Hematopoietic multipotent progenitor cell treated with erythropoietin and hydrocortisone succinate and interleukin-3 and kit ligand, for 6 days (in vitro differentiated cells): Measurements from ENCODE around the gene ZNF813.
"Not testable (repeated sequence)": the region's sequence is repeated elsewhere in the genome, so short reads cannot be mapped to it uniquely, and the experiment has no call there.

ENCODE experiments used
- DNase-seq: peaks from one replicate; pipeline ENCODE4 v3.0.0-alpha.2; 2015

The ZNF813 gene

DNA sequence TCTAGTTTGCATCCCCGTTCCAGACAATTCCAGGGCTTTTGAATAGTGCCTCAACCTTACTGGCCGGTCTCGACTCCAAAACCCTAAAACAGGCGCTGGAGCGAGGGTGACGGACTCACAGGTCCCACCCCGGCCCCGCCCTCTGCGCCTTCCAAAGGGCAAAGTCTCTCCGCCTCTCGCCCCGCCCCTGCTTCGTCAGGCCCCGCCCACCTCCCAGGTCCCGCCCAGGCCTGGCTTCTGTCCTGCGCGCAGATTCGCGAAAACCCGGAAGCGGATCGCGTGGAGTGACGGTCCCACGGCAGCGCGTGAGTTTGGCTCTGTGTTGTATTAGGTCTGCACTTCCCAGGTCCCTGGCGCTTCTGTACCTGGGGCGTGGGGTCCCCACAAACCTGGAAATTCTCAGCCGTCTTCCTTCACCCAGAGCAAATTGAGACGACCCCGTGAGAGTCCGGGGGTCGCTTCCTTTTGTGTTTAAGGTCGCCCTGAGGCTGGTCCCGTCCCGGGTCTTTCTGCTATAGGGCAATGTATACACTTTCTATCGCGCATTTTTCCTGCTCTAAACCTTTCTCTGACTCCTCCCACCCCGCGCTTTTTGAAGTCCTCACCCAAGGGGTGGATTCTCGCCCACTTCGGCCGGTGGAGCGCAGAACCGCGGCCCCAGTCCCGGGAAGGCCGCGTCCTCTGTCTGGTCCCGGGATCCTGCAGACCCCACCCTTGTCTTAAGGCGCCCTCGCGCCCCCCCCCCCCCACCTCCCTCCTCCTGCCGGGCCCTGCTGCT, at the start of gene ZNF813:
ZNF813 (plus strand) TSS at position 249 of the 778 bp plus-strand sequence. CDS start 16,090 bp downstream, outside the sequence.
- DNase-seq = peak; percentile 95

DNA sequence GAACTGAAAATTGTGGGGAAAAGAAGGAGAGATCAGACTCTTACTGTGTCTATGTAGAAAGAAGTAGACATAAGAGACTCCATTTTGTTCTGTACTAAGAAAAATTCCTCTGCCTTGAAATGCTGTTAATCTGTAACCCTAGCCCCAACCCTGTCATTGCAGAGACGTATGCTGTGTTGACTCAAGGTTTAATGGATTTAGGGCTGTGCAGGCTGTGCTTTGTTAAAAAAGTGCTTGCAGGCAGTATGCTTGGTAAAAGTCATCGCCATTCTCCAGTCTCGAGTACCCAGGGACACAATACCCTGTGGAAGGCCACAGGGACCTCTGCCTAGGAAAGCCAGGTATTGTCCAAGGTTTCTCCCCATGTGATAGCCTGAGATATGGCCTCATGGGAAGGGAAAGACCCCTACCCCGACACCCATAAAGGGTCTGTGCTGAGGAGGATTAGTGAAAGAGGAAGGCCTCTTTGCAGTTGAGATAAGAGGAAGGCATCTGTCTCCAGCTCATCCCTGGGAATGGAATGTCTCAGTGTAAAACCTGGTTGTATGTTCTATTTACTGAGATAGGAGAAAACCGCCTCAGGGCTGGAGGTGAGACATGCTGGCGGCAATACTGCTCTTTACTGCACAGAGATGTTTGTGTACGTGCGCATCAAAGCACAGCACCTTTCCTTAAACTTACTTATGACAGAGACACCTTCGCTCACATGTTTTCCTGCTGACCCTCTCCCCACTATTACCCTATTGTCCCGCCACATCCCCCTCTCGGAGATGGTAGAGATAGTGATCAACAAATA, 46.8 kb upstream of the ZNF813 start:
- not testable (repeated sequence) for DNase-seq

DNA sequence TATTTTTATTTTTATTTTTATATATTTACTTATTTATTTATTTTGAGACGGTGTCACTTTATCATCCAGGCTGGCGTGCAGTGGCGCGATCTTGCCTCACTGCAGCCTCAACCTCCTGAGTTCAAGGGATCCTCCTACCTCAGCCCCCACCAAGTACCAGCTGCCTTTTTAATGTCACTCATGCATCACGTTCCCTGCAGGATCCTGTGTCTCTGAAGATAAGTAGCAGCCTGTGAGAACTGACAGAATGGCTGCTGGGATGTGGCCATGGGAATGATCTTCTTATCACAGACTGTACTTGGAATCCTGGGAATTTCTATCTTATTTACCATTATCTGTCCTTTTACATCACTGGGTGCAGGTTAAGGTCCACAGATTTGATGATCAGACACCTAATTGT, 45.0 kb upstream of the ZNF813 start:
- DNase-seq = no peak

DNA sequence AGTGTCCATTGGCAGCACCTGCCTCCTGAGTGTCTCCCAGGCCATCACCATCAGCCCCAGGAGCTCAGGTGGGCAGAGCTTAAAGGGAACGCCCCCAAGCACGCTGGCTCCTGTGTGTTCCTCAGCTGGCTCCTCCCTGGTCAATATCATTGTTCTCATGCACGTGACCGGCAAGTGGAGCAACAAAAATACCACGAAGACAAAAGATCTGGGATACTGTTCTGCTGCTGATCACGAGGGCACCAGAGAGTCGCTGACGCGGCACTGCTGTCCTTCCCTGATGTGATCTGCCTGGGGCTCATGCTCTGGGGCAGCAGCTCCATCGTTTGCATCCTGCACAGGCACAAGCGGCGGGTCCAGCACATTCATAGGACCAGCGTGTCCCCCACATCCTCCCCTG, 44.5 kb upstream of the ZNF813 start:
- DNase-seq = not testable (repeated sequence)

DNA sequence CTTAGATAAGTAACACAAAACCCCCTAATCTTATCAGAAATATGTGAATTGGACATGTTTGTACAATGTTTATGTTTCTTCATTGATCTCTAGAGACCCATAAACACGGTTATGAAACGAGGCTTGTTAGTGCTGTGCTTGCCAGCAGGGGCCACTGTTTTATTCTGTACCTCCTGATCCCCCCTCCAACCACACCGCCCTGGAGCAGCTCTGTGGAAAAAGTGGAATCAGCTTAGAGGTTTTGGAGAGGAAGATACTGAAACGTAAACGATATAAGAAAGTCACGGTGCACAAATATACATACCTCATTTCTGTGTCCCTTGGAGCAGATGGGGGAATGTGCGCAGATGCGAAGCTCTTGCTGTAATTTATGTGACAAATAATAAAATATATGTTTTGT, 43.9 kb upstream of the ZNF813 start:
- not testable (repeated sequence) for DNase-seq

DNA sequence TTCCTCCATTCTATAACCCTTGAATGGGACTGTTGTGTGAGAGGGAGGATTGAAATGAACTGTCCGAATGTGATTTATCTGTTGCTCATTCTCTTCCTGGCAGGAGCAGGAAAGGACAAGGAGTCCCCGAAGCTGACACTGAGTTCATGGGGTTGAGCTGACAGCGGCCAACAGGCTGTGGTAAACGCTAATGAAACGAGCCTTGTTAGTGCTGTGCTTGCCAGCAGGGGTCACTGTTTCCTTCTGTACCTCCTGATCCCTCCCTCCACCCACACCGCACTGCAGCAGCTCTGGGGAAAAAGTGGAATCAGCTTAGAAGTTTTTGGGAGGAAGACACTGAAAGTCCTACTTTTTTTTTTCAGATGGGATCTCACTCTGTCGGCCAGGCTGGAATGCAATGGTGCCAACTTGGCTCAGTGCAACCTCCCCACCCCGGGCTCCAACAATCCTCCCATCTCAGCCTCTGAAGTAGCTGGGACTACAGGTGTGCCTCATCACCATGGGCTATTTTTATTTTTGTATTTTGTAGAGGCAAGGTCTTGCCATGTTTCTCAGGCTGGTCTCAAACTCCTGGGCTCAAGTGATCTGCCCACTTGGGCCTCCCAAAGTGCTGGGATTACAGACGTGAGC, 42.5 kb upstream of the ZNF813 start:
- DNase-seq = peak; percentile 86

DNA sequence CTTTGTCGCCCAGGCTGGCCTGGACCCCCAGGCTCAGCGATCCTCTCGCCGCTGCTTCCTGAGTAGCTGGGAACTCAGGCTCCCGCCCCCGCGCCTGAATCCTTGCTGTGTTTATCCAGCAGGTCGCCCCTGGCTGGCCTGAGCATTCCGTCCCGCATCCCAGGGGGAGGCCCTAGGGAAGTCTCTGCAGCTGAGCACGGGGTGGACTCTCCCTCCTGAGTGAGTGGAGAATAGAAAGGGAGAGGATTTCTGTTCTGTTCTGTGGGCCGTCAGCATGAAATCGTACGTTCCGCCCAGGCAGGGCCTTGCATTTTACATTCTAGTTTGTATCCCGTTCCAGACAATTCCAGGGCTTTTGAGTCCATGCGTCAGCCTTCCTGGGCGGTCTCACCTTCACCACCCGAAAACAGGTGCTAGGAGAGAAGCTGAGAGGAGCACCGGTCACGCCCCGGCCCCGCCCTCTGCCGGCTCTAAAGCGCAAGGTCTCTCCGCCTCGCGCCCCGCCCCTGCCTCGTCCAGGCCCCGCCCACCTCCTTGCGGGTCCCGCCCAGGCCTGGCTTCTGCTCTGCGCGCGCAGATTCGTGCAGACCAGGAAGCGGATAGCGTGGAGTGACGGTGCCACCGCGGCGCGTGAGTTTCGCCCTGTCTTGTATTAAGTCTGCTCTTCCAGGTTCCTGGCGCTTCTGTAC, 36.0 kb upstream of the ZNF813 start, which contains the start of gene ZNF761:
ZNF761 (plus strand) TSS at position 586 of the 689 bp plus-strand sequence. CDS start 15,285 bp downstream, outside the sequence.
- DNase-seq = peak; percentile 94

DNA sequence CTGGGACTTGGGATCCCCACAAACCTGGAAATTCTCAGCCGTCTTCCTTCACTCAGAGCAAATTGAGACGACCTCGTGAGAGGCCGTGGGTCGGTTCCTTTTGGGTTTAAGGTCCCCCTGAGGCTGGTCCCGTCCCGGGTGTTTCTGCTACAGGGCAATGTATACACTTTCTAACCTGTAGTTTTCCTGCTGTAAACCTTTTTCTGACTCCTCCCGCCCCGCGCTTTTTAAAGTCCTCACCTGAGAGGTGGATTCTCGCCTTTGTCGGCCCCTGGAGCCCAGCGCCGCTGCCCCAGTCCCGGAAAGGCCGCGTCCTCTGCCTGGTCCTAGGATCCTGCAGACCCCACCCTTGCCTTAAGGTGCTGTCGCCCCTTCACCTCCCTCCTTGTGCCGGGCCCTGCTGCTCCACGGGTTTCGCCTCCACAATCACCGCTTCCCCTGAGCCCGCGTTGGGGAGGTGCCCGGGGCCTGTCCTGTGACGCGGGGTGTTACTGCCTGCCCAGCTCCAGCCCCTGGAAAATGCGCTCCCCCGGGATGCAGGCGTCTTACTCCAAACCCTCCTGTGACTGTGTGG, 35.4 kb upstream of the ZNF813 start:
- DNase-seq = peak; percentile 27

DNA sequence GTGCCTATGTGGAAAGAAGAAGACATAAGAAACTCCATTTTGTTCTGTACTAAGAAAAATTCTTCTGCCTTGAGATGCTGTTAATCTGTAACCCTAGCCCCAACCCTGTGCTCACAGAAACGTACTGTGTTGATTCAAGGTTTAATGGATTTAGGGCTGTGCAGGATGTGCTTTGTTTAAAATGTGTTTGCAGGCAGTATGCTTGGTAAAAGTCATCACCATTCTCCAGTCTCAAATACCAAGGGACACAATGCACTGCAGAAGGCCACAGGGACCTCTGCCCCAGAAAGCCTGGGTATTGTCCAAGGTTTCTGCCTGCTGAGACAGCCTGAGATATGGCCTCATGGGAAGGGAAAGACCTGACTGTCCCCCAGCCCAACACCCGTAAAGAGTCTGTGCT, 23.7 kb upstream of the ZNF813 start:
- DNase-seq = not testable (repeated sequence)

DNA sequence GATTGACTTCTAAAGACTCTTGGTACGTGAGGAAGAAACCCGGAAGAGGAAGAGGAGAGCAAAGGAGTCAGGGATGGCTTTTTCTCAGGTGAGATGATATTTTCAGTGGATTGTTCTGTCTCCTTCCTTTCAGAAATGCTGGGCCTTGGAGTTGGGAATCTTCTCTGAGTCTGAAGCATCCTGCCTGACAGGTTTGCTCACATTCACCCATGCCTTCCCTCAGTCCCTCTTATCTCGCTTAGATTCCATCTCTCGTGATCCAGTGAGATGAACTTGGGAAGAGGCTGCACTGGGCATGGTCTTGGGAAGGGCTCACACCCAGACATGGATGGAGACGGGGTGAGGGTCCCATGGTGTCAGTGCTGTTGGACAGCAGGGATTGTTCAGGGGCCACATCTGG, 20.3 kb upstream of the ZNF813 start:
- not testable (repeated sequence) for DNase-seq

DNA sequence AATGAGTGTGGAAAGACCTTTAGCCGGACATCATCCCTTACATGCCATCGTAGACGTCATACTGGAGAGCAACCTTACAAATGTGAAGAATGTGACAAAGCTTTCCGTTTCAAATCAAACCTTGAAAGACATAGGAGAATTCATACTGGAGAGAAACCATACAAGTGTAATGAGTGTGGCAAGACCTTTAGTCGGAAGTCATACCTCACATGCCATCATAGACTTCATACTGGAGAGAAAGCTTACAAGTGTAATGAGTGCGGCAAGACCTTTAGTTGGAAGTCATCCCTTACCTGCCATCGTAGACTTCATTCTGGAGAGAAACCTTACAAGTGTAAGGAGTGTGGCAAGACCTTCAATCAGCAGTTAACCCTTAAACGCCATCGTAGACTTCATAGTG, 11.7 kb upstream of the ZNF813 start:
- no peak for DNase-seq

DNA sequence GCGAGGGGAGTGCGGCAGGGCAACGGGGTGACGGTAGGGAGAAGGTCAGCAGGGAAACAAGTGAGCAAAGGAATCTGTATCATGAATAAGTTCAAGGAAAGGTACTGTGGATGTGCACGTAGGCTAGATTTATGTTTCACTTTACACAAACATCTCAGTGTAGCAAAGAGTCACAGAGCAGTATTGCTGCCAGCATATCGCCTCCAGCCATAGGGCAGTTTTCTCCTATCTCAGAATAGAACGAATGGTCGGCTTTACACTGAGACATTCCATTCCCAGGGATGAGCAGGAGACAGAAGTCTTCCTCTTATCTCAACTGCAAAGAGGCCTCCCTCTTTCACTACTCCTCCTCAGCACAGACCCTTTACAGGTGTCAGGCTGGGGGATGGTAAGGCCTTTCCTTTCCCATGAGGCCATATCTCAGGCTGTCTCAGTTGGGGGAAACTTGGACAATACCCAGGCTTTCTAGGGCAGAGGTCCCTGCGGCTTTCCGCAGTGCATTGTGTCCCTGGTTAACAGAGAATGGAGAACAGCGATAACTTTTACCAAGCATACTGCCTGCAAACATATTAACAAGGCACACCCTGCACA, 7.3 kb upstream of the ZNF813 start:
- not testable (repeated sequence) for DNase-seq

DNA sequence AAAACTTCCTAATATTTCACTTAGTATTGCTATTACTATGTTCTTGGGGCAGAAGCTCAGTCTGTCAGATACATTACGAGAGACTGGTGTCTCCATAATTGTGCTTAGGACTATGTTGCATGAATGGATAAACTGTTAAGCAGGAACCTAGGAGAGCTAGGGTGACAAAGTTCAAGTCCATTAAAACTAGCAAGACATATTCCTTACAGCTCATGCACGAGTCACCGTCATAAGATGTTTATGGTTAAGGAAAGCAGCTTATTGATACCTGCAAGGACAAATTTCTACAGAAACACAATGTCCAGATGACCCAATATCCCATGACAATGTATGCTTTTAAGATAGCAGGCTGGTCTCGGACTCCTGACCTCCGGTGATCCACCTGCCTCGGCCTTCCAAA, 5.7 kb upstream of the ZNF813 start:
- no peak for DNase-seq

DNA sequence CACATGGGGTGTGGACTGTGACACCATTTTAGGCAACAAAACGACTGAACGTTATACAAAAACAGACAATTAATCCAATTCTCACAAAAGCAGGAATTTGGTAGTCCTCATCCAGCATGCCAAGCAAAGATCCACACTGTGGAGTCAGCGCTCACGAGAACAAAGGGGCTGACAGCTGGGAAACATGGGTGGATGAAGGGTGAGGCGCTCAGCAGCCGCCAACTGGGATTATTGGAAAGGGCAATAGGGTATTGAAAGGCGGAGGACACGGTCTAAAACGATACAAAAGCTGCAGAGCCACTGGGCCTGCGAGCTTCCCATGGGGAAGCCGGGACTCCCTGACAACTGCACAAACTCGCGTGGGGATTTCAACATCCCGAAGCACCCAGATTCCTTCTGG, 4.7 kb upstream of the ZNF813 start:
- DNase-seq = no peak

DNA sequence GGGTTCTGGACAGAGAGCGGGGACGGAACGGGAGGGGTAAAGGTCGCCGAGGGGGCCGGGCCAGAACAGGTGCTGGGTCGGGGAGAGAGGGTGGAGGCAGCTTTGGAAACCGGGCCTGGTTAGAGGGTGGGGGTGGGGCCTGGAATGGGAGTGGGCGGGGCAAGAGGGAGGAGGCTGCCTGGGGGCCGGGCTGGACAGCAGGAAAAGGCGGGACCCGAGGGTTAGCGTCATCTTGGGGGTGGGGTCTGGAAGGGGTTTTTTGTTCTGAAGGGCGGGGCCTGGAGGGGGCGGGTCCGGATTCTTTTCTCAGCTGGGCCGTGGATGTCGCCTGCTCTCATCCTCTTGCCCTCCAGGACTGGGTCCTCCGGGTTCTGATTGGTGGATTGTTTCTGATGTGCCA, 4.3 kb upstream of the ZNF813 start:
- no peak for DNase-seq

DNA sequence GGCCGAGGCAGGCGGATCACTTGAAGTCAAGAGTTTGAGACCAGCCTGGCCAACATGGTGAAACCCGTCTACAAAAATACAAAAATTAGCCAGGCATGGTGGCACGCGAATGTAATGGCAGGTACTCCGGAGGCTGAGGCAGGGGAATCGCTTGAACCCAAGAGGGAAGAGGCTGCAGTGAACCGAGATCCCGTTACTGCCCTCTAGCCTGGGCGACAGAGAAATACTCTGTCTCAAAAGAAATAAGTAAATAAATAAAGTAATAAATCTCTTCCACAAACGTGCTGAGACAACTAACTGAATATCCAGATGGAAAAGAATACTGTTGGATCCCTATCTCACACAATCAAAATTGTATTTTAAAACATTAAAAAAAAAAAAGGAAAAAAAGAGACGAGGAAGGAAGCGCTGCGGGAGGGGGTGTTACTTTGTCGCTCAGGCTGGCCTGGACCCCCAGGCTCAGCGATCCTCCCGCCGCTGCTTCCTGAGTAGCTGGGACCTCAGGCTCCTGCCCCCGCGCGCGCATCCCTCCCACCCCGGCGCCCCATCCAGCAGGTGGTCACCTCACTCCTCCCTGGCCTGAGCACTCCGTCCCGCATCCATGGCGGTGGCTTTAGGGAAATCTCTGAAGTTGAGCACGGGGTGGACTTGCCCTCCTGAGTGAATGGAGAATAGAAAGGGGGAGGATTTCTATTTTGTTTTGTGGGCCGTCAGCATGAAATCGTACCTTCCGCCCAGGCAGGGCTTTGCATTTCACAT, 628 bp upstream of the ZNF813 start:
- DNase-seq = no peak

DNA sequence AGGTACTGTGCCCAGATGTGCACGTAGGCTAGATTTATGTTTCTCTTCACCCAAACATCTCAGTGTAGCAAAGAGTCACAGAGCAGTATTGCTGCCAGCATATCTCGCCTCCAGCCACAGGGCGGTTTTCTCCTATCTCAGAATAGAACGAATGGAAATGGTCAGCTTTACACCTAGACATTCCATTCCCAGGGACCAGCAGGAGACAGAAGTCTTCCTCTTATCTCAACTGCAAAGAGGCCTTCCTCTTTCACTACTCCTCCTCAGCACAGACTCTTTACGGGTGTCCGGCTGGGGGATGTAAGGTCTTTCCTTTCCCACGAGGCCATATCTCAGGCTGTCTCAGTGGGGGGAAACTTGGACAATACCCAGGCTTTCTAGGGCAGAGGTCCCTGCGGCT, 1.1 kb downstream of the ZNF813 start:
- not testable (repeated sequence) for DNase-seq

DNA sequence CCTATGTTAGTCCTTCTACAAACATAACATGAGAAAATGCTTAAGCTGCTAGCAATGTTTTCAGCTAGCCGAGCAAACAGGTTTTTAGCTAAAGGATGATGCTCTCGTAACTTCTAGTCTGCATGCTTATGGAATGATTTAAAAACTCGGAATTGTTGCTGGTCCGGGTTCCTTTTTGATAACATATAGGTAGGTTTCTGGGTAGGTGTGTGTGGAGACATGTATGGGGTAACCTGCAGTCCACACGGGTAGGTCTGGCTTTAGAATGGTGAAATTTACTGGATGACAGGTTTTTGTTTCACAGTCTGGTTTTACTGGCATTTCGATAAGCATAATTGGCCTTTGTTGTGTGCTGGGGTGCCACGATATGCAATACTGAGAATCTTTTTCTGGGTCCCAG, 4.4 kb downstream of the ZNF813 start:
- DNase-seq = no peak

DNA sequence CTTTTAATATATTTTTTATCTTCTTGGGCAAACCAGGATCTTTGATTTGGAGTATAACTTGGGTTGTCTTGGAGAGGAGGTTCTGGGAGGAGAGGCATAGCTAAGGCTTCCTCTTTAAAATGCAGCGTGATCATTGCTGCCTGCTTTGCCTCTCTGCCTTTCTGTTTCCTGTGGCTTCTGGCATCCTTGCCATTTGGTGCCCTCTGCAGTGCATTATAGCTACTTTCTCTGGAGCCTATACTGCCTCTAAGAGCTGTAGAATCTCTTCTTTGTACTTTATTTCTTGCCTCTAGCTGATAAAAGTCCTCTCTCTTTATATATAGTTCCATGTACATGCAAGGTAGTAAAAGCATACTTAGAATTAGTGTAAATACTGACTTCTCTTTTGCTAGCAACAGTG, 7.3 kb downstream of the ZNF813 start:
- peak; percentile 19 for DNase-seq

DNA sequence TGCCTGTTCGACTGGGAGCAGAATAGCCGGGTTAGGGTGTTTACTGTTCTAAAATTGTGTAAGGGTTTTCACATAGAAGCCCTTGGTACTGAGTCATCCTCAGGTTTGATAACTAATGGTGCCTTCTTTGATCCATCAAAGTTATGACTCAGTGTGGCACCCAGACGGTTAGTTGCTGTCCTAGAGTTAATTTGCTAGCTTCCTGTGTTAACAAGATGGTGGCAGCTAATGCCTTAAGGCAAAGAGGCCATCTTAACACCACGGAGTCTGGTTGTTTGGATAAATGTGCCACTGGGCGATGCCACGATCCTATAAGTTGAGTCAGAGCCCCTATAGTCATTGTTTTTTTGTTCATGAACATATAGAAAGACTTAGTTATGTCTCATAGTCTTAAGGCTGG, 7.9 kb downstream of the ZNF813 start:
- not testable (repeated sequence) for DNase-seq

DNA sequence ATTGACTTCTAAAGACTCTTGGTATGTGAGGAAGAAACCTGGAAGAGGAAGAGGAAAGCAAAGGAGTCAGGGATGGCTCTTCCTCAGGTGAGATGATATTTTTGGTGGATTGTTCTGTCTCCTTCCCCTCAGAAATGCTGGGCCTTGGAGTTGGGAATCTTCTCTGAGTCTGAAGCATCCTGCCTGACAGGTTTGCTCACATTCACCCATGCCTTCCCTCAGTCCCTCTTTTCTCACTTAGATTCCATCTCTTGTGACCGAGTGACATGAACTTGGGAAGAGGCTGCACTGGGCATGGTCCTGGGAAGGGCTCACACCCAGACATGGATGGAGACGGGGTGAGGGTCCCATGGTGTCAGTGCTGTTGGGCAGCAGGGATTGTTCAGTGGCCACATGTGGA, 16.2 kb downstream of the ZNF813 start:
- not testable (repeated sequence) for DNase-seq
